SHP77 (cell line): Measurements from ENCODE around the gene DNHD1.

Experiments used
- DNase-seq, 2 experiments: peaks; one replicate each; lab custom pipeline; 2025; lab: John Stamatoyannopoulos, UW

DNHD1 gene

GRCh38 chr11:6530848-6531247 is 33.8 kb downstream of the DNHD1 start:
- no peak for DNase-seq

DNA sequence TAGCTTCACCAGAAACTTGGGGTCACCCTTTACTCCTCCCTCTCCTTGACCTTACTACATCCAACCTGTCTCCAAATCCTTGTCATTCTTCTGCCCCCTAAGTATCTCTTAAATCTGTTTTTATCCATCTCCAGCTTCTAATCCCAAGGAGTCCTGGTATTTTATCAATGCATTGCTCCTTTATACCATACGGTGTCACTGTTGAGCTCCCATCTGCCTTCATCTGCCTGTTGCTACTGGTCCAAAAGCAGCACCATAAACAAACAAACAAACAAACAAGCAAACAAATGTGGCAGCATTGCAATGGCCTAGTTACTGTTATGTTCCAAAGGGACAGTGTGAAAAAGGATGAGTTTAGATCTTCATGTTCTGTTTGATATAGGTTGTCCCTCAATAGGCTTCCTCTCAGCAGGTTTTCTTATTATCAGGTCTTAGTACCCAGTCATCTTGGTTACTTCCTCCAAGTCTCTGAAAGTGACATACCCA is 34.2 kb downstream of the DNHD1 start:
- DNase-seq, result no peak

DNA sequence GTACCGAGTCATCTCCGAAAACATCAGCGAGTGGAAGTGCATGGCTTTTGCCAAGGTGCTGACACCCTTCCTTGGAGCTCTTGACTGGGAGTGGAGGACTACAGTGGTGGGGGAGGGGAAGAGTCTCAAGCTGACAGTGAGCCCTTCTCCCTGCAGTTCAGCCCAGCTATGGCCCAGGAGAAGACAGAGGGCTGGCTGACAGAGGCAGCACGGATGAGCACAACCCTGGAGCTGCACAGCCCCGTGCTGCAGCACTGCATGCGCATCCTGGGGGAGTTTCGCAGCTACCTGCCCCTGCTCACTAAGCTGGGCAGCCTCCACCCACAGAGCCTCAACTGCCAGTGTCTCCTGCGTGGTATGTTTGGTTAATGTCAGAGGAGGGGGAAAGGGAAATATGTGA is 41.4 kb downstream of the DNHD1 start:
- DNase-seq, result no peak

DNA sequence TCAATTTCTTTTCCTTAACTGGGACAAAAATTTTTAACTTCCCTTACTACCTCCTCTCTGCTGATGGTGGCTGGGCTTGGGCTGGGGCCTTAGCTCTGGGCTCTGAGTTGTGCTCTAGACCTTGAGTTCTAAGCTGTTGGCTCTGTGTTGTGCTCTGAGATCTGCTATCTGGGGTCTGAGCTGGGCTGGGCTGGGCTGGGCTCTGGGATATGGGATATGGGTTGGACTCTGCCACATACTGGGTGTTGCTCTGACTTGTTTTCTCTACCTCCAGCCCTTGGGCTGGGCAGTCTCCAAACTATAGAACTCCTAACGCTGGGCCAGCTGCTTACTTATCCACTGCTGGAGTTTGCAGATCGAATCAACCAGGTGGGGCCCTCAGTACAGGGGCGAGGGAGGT is 41.9 kb downstream of the DNHD1 start:
- DNase-seq, result no peak

GRCh38 chr11:6539748-6540268 is 42.7 kb downstream of the DNHD1 start:
- DNase-seq, result no peak

DNA sequence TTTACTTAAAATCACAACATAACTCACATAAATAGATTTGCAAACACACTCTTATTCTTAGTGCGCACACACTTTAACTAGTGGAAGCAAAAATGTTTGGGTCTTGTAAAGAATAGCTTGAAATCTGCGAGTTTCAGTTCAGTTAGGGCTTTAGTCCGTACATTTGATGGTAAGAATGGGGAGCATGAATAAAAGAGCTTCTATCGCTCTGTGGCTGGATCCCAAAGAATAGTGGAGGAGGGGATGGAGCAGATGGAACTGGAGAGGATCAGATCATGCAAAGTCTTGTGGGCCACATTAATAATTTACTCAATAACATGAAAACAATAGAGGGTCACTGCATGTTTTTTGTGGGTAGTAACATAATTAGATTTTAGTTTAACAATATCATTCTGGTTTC is 44.3 kb downstream of the DNHD1 start:
- DNase-seq, result no peak

DNA sequence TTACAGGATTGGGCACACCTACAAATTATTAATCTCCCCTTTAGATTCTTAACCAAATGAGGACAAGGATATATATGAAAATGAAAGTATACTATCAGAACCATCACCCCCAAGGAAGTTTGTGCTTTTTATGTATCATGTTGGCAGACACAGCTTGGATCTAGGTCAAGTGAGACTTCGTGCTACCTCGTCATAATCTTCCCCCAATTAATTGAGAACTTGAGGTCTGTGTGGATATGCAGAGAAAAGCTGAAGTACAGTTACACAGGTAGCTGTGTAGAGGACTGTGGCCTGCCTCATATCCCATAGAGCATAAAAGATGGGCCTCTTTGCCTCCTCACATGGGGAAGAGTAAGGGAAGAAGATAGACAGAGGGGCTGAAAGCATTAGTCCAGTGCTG is 45.6 kb downstream of the DNHD1 start:
- no peak for DNase-seq

- no peak for DNase-seq
Measured at GRCh38 chr11:6544921-6545850, 48.1 kb downstream of the DNHD1 start.

DNA sequence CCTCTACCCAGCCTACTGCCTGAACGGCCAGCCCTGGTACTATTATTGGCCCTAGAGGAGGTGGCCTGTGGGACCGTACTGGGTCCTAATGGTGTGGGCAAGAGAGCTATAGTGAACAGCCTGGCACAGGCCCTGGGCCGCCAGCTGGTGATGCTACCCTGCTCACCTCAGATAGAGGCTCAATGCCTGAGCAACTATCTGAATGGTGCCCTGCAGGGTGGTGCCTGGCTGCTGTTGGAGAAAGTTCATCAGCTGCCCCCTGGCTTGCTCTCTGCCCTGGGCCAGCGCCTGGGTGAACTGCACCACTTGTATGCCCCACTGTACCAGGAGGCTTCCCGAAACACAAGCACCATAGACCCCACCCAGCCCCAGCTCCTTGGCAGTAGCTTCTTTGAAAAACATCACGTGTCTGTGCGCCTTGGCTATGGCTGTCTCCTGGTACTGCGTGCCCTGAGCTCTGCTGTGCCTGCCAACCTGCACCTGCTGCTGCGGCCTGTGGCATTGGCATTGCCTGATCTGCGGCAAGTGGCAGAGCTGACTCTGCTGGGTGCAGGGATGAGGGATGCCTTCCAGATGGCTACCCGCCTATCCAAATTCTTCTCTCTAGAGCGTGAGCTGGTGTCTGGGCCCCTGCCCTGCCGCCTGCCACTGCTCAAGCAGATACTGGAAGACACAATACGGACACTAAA is 49.0 kb downstream of the DNHD1 start:
- no peak for DNase-seq

DNA sequence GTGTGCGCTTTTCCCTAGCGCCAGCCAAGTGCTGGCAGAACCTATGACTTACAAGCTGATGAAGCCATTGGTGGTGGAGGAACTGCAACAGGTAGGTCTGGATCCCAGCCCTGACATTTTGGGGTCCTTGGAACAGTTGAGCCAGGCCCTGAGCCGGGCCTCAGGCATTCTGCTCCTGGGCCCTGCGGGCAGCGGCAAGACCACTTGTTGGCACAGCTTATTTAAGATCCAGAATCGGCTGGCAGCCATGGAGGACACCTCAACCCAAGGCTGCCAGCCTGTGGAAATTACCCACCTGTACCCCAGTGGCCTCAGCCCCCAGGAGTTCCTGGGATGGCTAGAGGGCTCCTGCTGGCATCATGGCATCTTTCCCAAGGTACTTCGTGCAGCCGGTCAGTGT is 49.7 kb downstream of the DNHD1 start:
- no peak for DNase-seq

DNA sequence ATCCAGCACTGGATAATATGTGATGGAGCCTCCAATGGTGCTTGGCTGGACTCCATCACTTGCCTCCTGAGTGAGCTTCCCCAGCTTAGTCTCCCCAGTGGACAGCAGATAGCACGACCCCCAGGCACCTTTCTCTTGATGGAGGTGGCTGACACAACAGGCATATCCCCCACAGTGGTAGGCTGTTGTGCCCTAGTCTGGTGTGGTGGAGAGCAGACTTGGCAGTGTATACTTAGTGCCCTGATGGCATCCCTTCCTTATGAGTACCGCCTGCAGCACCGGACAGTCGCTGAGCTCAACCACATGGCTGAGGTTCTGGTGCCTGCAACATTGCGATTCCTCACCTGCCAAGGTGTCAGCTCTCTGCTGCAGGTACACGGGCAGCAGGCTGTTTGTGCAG is 50.1 kb downstream of the DNHD1 start:
- no peak for DNase-seq

DNA sequence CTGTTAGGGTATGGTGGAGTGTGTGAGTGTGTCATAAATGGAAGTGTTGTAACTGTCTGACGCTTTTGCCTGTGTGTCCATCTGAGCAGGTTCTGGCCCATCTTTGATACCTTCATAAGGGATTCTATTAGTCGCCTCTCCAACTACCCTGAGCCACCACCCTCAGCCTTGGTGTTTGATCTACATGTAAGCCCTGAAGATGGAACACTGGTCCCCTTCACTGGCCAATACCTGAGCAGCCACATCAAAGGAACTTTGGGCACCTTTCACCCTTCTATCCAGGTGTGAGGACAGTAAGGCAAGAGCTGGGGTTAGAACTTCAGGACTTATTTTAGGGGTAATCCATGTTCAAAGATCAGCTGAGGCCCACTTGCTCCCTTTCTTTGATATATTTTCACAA is 51.0 kb downstream of the DNHD1 start:
- DNase-seq, result no peak

- DNase-seq, result no peak
Measured at GRCh38 chr11:6548641-6549040, 51.6 kb downstream of the DNHD1 start.

DNA sequence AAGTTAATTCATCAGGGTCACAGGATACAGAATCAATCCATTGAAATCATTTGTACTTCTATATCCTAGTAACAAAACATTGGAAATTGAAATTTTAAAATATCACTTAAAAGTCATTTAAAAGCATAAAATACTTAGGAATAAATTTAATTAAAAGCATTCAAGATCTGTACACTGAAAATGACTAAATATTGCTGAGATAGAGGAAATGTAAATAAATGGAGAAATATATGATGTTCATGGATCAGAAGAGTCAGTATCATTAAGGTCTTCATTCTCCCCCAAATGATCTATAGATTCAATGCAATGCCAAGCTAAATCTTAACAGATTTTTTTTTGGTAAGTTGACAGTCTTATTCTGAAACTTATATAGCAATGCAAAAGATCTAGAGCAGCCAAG is 56.6 kb downstream of the DNHD1 start:
- DNase-seq, result no peak

DNA sequence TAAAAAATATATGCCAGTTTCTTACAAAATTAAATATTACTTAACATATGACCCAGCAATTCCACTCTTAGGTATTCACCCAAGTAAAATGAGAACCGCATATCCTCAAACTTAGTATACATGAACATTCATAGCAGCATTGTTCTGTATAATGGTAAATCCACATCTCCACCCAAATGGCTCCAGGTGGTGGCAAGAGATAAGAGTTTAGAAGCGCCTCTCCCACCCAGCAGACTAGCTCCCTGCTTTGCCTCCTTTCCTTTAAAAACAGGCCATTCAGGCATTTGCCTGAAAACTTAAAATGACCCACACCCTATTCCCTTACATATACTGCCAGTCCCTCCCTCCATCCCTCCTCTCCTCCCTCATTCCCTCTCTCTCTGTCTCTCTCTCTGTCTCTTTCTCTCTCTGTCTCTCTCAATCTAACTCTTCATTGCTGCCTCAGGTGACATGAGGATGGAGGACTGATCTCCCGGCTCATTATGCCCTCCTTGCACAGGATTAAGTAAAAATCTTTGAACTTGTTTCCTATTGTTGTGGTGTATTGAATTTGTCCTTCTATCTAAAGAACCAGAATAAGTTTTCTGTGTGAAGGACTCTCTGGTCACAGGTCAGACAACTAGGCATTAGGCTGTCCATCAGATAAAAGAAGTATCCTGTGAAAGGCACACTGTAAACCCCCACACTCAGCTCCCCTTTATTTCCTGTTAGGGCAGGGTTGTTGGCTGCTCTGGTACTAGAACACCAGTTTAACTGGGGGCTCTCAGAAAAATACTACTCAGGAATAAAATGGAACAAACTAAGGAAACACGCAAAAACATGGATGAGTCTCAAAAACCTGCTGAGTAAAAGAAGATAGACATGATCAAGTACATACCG is 58.0 kb downstream of the DNHD1 start:
- no peak for DNase-seq

GRCh38 chr11:6556139-6556949 is 59.3 kb downstream of the DNHD1 start:
- DNase-seq, result no peak

- no peak for DNase-seq
Measured at GRCh38 chr11:6557063-6557462, 60.0 kb downstream of the DNHD1 start.

- no peak for DNase-seq
Measured at GRCh38 chr11:6557761-6558674, 60.9 kb downstream of the DNHD1 start.

DNA sequence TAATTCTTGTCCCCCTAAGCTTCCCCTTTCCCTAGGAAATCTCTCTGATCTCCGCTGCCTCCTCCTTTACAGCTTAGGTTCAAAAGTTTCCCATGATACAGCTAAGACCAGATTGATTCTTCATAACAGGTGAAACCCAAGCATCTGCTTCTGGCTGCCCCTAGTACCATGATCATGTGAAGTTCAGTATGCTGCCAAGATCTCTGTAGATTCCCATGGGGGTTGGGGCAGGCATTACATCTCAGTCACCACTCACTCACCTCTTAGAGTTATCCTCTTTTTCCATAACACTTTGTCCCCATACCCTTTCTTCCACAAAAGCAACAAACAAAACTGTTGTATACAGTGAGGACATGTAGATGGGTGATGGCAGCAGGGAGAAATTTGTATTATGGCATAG is 62.3 kb downstream of the DNHD1 start:
- no peak for DNase-seq

DNA sequence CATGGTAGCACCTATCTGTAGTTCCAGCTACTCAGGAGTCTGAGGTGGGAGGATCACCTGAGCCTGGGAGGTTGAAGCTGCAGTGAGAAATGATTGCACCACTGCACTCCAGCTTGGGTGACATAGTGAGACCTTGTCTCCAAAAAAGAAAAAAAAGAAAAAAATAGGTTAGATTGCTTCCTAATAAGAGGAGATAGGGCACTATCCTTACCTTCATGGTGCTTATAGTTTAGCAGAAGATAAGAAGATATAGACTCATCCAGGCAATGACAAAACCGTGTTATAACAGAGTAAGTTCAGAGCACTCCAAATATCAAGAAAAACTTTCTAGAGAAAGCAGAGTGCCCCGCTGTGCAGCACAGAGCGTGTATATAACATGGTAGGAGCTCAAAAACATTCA is 64.2 kb downstream of the DNHD1 start:
- no peak for DNase-seq
